NT2/D1 (cell line): Measurements from ENCODE around the gene FTCD.

Experiments
- SUZ12 ChIP-seq: IDR thresholded peaks from 2 replicates; pipeline ENCODE4 v1.6.1; 2011; ENCODE audit not compliant: insufficient read length, insufficient read depth; ENCODE audit errors: extremely low read depth
- YY1 ChIP-seq: IDR thresholded peaks from 2 replicates; pipeline ENCODE4 v1.6.1; 2011; ENCODE audit not compliant: insufficient read length, insufficient read depth

DNA sequence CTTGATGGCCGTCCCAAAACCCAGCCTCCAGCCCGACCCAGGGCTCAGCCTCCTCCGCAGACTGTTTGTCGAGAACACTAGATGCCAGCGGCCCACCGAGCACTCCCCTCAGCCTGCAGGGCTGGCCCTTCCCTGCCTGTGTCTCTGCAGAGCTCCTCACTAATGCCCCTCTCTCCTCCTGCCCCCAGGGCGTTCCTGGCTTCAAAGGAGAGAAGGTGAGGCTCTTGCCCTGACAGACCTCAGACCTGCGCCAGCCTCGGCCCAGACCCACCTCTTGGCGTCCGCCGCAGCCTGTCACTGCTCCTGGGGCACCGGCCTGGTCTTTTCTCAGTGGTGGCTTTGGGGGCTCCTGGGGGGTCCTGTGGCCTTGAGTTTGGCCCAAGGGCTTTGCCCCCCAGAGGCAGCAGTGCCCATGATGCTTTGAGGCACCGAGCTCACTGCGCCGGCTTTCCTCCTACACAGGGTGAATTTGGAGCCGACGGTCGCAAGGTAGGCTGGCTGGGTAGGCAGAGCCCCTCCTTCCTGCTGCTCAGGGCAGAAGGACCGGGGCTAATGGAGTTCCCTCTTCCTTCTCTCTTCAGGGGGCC, 39.1 kb downstream of the FTCD start:
- TF ChIP-seq YY1 (no peak), SUZ12 (no peak)
